OCI-LY1 (cell line): Measurements from ENCODE around the gene MCF2L.

Experiments
- H2AFZ ChIP-seq: fragments of 200-600 bp; sonication (generic), shearing (Covaris generic); 2 replicates; pipeline ENCODE4 v1.6.0; 2014; ENCODE audit warnings: antibody characterized with exemption, mild to moderate bottlenecking, low read length
- H3F3A ChIP-seq: fragments of 200-600 bp; sonication (generic), shearing (Covaris generic); 2 replicates; pipeline ENCODE4 v1.6.0; 2014; ENCODE audit warnings: mild to moderate bottlenecking, antibody characterized with exemption, low read length, moderate library complexity; ENCODE audit not compliant: insufficient read depth
- H3K27ac ChIP-seq: fragments of 200-600 bp; sonication (generic); 2 replicates; pipeline ENCODE4 v1.5.1; 2014; ENCODE audit warnings: low read length, mixed run types, mild to moderate bottlenecking, low read depth; ENCODE audit not compliant: poor library complexity, severe bottlenecking
- H3K27me3 ChIP-seq: fragments of 200-600 bp; sonication (generic); 2 replicates; pipeline ENCODE4 v1.6.0; 2014; ENCODE audit warnings: antibody characterized with exemption, mild to moderate bottlenecking, low read length, moderate library complexity; ENCODE audit not compliant: insufficient read depth
- H3K36me3 ChIP-seq: fragments of 200-600 bp; sonication (generic); 2 replicates; pipeline ENCODE4 v1.6.1; 2014; ENCODE audit warnings: mild to moderate bottlenecking, antibody characterized with exemption, low read length, moderate library complexity, mixed read lengths; ENCODE audit not compliant: insufficient read depth
- H3K4me1 ChIP-seq: fragments of 200-600 bp; sonication (generic); 2 replicates; pipeline ENCODE4 v1.5.1; 2014; ENCODE audit warnings: mild to moderate bottlenecking, low read length, moderate library complexity; ENCODE audit not compliant: insufficient read depth, severe bottlenecking
- H3K4me2 ChIP-seq: fragments of 200-600 bp; sonication (generic), shearing (Covaris generic); 2 replicates; pipeline ENCODE4 v1.6.1; 2014; ENCODE audit warnings: low read length
- H3K4me3 ChIP-seq: fragments of 200-600 bp; sonication (generic); 2 replicates; pipeline ENCODE4 v1.5.1; 2014; ENCODE audit warnings: low read length, low read depth, mild to moderate bottlenecking, mixed read lengths; ENCODE audit not compliant: poor library complexity, severe bottlenecking
- H3K79me2 ChIP-seq: fragments of 200-600 bp; shearing (Covaris generic); 2 replicates; pipeline ENCODE4 v1.6.1; 2016; ENCODE audit warnings: mixed run types, low read length, mixed read lengths; ENCODE audit not compliant: insufficient read depth
- H3K9ac ChIP-seq: fragments of 200-600 bp; sonication (generic), shearing (Covaris generic); 2 replicates; pipeline ENCODE4 v1.6.1; 2014; ENCODE audit warnings: mild to moderate bottlenecking, low read length, mixed read lengths
- H3K9me2 ChIP-seq: fragments of 200-600 bp; sonication (generic), shearing (Covaris generic); 2 replicates; pipeline ENCODE4 v1.6.1; 2014; ENCODE audit warnings: low read depth, mild to moderate bottlenecking, low read length, mixed read lengths
- H3K9me3 ChIP-seq: fragments of 200-600 bp; shearing (Covaris generic); 2 replicates; pipeline ENCODE4 v1.6.1; 2014; ENCODE audit warnings: low read length, mixed read lengths
- H4K20me1 ChIP-seq: fragments of 200-600 bp; sonication (generic), shearing (Covaris generic); 2 replicates; pipeline ENCODE4 v1.6.0; 2016; ENCODE audit warnings: mild to moderate bottlenecking, low read length; ENCODE audit not compliant: insufficient read depth
- EZH2 ChIP-seq: fragments of 200-600 bp; sonication (generic), shearing (Covaris generic); IDR thresholded peaks from 2 replicates; pipeline ENCODE4 v1.8.0; 2017; ENCODE audit warnings: borderline replicate concordance, mixed run types, mild to moderate bottlenecking, antibody characterized with exemption, low read length, moderate library complexity, mixed read lengths
- TF ChIP-seq, protein P1 (sequence below): fragments of 200-600 bp; sonication (generic), shearing (Covaris generic); IDR thresholded peaks from 2 replicates; pipeline ENCODE4 v1.5.1; 2017; ENCODE audit warnings: mild to moderate bottlenecking, antibody characterized with exemption, low read length, moderate library complexity, mixed read lengths

Gene MCF2L

DNA sequence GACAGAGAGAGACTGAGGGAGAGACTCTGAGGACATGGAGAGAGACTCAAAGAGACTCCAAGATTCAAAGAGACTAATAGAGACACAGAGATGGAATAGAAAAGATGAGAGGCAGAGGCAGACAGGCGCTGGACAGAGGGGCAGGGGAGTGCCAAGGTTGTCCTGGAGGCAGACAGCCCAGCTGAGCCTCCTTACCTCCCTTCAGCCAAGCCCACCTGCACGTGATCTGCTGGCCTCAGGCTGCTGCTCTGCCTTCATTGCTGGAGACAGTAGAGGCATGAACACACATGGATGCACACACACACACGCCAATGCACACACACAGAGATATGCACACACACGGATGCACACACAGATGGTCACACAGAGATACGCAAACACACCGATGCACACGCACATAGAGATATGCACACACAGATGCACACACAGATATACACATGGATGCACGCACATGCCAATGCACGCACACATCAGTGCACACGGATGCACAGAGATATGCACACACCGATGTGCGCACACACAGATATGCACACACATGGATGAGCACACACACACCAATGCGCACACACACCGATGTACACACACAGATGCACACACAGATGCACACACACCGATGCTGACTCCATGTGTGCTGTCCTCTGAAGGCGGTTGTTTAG lies 150.3 kb downstream of the MCF2L start:
- Histone ChIP-seq H3K27me3 (peaks cover 7% of the 10 kb centered on the region; the same call in 1 of the 2 replicates), H3K36me3 (no peaks in the 10 kb centered on the region), H2AFZ (no peak overlapping the region), H3K4me1 (no peaks in the 10 kb centered on the region), H3K79me2 (no peaks in the 10 kb centered on the region), H3K9ac (no peak overlapping the region), H3K27ac (no peak overlapping the region), H3K9me2 (no peaks in the 10 kb centered on the region), H3K4me3 (no peak overlapping the region), H3K9me3 (no peaks in the 10 kb centered on the region), H4K20me1 (no peaks in the 10 kb centered on the region), H3F3A (no peaks in the 10 kb centered on the region), H3K4me2 (no peak overlapping the region)
- no peak for TF ChIP-seq EZH2
- TF ChIP-seq, protein P1, sequence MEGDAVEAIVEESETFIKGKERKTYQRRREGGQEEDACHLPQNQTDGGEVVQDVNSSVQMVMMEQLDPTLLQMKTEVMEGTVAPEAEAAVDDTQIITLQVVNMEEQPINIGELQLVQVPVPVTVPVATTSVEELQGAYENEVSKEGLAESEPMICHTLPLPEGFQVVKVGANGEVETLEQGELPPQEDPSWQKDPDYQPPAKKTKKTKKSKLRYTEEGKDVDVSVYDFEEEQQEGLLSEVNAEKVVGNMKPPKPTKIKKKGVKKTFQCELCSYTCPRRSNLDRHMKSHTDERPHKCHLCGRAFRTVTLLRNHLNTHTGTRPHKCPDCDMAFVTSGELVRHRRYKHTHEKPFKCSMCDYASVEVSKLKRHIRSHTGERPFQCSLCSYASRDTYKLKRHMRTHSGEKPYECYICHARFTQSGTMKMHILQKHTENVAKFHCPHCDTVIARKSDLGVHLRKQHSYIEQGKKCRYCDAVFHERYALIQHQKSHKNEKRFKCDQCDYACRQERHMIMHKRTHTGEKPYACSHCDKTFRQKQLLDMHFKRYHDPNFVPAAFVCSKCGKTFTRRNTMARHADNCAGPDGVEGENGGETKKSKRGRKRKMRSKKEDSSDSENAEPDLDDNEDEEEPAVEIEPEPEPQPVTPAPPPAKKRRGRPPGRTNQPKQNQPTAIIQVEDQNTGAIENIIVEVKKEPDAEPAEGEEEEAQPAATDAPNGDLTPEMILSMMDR: no peak

DNA sequence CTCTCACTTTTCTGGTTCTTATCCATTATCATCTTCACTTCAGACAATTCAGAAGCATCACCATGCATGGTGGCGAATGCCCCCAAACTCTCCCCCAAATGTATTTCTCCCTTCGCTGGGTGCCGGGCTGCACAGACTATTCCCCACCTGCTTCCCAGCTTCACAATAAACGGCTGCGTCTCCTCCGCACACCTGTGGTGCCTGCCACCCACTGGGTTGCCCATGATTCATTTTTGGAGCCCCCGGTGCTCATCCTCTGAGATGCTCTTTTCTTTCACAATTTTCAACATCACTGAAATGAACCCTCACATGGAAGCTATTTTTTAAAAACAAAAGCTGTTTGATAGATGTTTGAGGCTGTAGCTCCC lies 150.8 kb downstream of the MCF2L start:
- peaks cover 7% of the 10 kb centered on the region; the same call in 1 of the 2 replicates for H3K27me3 ChIP-seq
- no peak overlapping the region for H3K4me2 ChIP-seq
- H3K79me2 ChIP-seq: no peaks in the 10 kb centered on the region
- H3K9me2 ChIP-seq: no peaks in the 10 kb centered on the region
- no peaks in the 10 kb centered on the region for H3K4me1 ChIP-seq
- no peaks in the 10 kb centered on the region for H3K9me3 ChIP-seq
- H3K36me3 ChIP-seq: no peaks in the 10 kb centered on the region
- no peak overlapping the region for H2AFZ ChIP-seq
- H3K4me3 ChIP-seq: no peak overlapping the region
- no peaks in the 10 kb centered on the region for H4K20me1 ChIP-seq
- H3F3A ChIP-seq: no peaks in the 10 kb centered on the region
- H3K9ac ChIP-seq: no peak overlapping the region
- H3K27ac ChIP-seq: no peak overlapping the region
- TF ChIP-seq, protein P1: no peak
- no peak for TF ChIP-seq EZH2

DNA sequence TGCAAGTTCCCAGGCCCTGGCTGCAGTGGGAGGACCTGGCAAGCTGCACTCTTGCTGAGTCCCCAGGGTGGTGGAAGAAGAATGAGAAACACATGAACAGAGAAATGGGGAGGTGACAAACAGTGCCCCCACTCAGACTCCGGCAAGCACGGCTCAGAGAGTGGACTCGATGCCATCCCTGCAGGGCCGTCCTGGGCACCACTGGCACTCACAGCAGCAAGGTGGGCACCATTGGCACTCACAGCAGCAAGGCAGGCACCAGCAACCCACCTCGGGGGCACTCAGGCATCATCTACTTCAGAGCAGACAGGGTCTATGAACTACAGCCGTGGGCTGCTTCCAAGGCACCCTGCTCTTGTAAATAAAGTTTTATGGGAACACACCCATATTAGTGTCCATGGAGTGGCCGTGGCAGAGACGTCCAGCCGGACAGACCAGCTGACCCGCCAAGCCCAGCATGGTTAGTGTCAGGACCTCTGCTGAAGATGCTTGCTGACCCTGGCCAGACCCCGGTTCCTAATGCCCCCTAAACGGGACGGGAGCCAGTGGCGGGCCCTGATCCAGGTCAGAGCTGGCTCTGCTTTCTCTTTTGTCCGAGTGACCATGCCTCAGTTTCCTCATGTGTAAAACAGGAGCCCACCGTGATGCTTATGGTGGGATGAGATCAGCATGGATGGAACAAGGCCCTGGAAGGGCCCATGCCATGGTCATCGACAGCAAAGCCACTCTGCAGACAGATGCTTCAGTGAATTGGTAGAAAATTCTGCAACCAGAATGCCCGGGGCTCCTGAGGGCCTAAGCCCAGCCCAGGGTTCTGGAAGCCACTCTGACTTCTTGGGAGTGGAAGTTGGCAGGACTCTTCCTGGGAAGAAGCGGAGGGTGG lies 151.5 kb downstream of the MCF2L start:
- Histone ChIP-seq H3K9me2 (no peaks in the 10 kb centered on the region), H3K27me3 (peaks cover 7% of the 10 kb centered on the region; the same call in 1 of the 2 replicates), H4K20me1 (no peaks in the 10 kb centered on the region), H3K4me3 (no peak overlapping the region), H3K79me2 (no peaks in the 10 kb centered on the region), H3F3A (no peaks in the 10 kb centered on the region), H2AFZ (no peak overlapping the region), H3K27ac (no peak overlapping the region), H3K9ac (no peak overlapping the region), H3K36me3 (no peaks in the 10 kb centered on the region), H3K9me3 (no peaks in the 10 kb centered on the region), H3K4me1 (no peaks in the 10 kb centered on the region), H3K4me2 (no peak overlapping the region)
- TF ChIP-seq, protein P1: no peak
- no peak for TF ChIP-seq EZH2
